Parathyroid adenoma (tissue), 2 donors: ENCODE data around the gene EID3.

ENCODE experiments used
- H2AFZ ChIP-seq: fragments of 300-600 bp; sonication (generic); one replicate; pipeline ENCODE4 v1.7.0; 2017; ENCODE audit warnings: antibody characterized with exemption, mild to moderate bottlenecking
- H3K27ac ChIP-seq: fragments of 300-600 bp; sonication (generic); one replicate; pipeline ENCODE4 v1.7.0; 2017
- H3K27me3 ChIP-seq: fragments of 300-600 bp; sonication (generic); one replicate; pipeline ENCODE4 v1.7.0; 2017; ENCODE audit warnings: low read length; ENCODE audit not compliant: control insufficient read depth, insufficient read depth
- H3K36me3 ChIP-seq: fragments of 300-600 bp; sonication (generic); one replicate; pipeline ENCODE4 v1.7.0; 2017; ENCODE audit warnings: low read length; ENCODE audit not compliant: control insufficient read depth, insufficient read depth
- H3K4me1 ChIP-seq: fragments of 300-600 bp; sonication (generic); one replicate; pipeline ENCODE4 v1.7.0; 2017; ENCODE audit warnings: control low read depth
- H3K4me2 ChIP-seq: fragments of 300-600 bp; sonication (generic); one replicate; pipeline ENCODE4 v1.7.0; 2017; ENCODE audit warnings: low read length
- H3K4me3 ChIP-seq: fragments of 300-600 bp; sonication (generic); one replicate; pipeline ENCODE4 v1.7.0; 2017; ENCODE audit warnings: low read depth, low read length
- H3K79me2 ChIP-seq: fragments of 300-600 bp; sonication (generic); one replicate; pipeline ENCODE4 v1.7.0; 2017; ENCODE audit warnings: control low read depth
- H3K9ac ChIP-seq: fragments of 300-600 bp; sonication (generic); one replicate; pipeline ENCODE4 v1.7.0; 2017; ENCODE audit warnings: mild to moderate bottlenecking
- H3K9me3 ChIP-seq: fragments of 300-600 bp; sonication (generic); one replicate; pipeline ENCODE4 v1.7.0; 2017; ENCODE audit warnings: low read length; ENCODE audit not compliant: control insufficient read depth
- TF ChIP-seq, protein P1 (sequence below): fragments of 300-600 bp; sonication (generic); IDR thresholded peaks from one replicate; pipeline ENCODE4 v1.7.0; 2017; ENCODE audit warnings: antibody characterized with exemption, mild to moderate bottlenecking
- donor health status: primary hyperparathyroidism.

The EID3 gene

DNA sequence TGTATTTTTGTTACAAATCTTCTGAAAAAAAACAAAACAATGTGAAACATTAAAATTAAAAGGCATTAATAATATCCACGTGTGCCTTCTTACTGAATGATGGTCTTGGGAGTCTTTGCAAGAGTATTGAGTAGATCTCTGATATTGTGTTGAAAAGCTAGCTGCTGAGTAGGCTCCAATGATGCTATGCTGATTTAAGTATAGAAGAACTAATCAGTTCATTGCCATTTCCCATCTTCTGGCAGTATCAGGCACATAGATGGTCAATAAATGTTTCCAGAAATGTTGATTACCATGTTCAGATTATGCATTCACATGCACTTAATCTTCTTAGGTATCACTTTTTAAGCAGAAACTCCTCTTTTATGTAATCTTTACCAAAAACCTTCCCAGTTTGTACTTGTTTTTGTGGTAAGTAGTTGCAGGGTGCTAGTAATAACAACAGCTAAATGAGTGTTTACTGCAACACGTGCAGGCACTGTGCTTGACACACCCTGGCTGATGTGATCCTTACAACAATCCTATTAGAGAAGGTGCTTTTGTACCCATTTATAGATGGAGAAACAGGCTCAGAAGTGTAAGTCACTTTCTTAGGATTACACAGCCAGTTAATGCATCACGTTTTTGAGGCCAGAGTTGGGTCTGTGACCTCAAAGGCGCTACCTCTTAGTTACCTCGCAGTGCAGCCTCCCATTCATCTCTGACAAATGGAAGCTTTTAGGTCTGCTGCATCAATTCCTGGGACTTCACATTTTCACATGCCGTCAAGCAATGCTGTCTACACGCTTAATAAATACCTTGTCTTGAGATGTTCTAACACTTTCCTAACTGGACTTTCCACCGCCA is 46.9 kb downstream of the EID3 start:
- TF ChIP-seq, protein P1, sequence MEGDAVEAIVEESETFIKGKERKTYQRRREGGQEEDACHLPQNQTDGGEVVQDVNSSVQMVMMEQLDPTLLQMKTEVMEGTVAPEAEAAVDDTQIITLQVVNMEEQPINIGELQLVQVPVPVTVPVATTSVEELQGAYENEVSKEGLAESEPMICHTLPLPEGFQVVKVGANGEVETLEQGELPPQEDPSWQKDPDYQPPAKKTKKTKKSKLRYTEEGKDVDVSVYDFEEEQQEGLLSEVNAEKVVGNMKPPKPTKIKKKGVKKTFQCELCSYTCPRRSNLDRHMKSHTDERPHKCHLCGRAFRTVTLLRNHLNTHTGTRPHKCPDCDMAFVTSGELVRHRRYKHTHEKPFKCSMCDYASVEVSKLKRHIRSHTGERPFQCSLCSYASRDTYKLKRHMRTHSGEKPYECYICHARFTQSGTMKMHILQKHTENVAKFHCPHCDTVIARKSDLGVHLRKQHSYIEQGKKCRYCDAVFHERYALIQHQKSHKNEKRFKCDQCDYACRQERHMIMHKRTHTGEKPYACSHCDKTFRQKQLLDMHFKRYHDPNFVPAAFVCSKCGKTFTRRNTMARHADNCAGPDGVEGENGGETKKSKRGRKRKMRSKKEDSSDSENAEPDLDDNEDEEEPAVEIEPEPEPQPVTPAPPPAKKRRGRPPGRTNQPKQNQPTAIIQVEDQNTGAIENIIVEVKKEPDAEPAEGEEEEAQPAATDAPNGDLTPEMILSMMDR, result no peak
- no peak overlapping the region for H3K9ac ChIP-seq
- H3K27ac ChIP-seq, result no peak overlapping the region
- no peaks in the 10 kb centered on the region for H3K79me2 ChIP-seq
- no peak overlapping the region for H2AFZ ChIP-seq
- no peaks in the 10 kb centered on the region for H3K36me3 ChIP-seq
- H3K9me3 ChIP-seq, result no peaks in the 10 kb centered on the region
- H3K4me3 ChIP-seq, result no peak overlapping the region
- H3K27me3 ChIP-seq, result no peaks in the 10 kb centered on the region
- no peaks in the 10 kb centered on the region for H3K4me1 ChIP-seq
- H3K4me2 ChIP-seq, result no peak overlapping the region

DNA sequence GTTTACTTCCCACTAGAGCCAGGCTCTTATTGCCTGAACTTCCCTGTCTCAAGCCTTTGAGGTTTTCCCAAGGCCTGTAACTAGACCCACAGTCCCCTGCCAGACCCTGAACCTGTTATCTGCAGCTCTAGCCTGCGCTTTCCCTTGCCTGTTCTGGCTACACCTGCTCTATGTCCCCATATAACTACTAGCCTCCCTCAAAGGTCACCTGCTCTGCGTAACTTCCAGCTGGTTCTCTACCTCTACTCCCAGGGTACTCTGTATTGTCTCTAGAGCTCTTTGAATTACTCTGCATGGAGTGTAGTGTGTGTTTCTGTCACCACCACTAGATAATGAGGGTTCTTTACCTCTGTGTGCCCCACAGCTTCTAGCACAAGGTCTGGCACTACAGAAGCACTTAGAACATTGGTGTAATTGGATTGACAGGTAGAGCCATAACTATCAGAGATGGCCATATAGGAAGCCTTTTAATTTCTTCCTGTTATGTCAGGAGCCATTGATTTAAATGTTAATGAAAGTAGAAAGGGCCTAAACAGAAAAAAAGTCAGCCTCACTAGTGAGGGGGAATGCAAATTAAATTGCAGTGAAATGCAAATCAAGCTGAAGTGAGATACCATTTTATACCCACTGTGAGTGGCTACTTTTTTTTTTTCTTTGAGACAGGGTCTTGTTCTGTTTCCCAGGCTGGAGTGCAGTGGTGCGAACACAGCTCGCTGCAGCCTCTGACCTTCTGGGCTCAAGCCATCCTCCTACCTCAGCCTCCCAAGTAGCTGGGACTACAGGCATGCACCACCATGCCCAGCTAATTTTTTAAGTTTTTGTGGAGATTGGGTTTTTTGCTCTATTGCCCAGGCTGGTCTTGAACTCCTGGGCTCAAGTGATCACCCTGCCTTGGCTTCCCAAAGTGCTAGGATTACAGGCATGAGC is 47.8 kb downstream of the EID3 start:
- Histone ChIP-seq H3K4me3 (no peak overlapping the region), H3K79me2 (no peaks in the 10 kb centered on the region), H3K4me1 (no peaks in the 10 kb centered on the region), H3K9ac (no peak overlapping the region), H3K36me3 (no peaks in the 10 kb centered on the region), H3K27me3 (no peaks in the 10 kb centered on the region), H3K9me3 (no peaks in the 10 kb centered on the region), H3K4me2 (no peak overlapping the region), H2AFZ (no peak overlapping the region), H3K27ac (no peak overlapping the region)
- TF ChIP-seq, protein P1, result no peak

DNA sequence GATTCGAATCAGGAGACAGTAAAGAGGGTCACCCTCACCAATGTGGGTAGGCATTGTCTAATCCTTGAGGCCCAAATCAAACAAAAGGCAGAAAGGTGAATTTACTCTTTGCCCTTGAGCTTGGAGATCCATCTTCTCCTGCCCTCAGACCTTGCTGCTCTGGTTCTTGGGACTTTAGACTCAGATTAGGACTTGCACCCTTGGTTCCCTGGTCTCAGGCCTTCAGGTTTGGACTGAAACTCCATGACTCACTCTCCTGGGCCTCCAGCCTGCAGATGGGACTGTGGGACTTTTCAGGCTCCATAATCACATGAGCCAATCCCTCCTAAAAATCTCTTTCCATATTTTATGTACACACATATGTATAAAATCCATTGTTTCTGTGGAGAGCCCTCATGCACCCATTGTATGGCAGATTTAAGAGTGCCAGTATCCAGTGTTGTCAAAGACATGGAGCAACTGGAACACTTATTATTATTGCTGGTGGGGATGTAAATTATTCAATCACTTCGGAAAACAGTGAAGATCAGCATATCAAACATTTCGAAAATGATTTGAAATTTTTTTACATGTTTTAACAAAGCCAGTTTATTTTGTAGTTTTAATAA is 48.7 kb downstream of the EID3 start:
- no peaks in the 10 kb centered on the region for H3K4me1 ChIP-seq
- H3K27ac ChIP-seq, result no peak overlapping the region
- H3K4me2 ChIP-seq, result no peak overlapping the region
- TF ChIP-seq, protein P1, result no peak
- no peaks in the 10 kb centered on the region for H3K79me2 ChIP-seq
- H2AFZ ChIP-seq, result no peak overlapping the region
- no peaks in the 10 kb centered on the region for H3K36me3 ChIP-seq
- H3K9ac ChIP-seq, result no peak overlapping the region
- no peak overlapping the region for H3K4me3 ChIP-seq
- H3K9me3 ChIP-seq, result no peaks in the 10 kb centered on the region
- H3K27me3 ChIP-seq, result no peaks in the 10 kb centered on the region

DNA sequence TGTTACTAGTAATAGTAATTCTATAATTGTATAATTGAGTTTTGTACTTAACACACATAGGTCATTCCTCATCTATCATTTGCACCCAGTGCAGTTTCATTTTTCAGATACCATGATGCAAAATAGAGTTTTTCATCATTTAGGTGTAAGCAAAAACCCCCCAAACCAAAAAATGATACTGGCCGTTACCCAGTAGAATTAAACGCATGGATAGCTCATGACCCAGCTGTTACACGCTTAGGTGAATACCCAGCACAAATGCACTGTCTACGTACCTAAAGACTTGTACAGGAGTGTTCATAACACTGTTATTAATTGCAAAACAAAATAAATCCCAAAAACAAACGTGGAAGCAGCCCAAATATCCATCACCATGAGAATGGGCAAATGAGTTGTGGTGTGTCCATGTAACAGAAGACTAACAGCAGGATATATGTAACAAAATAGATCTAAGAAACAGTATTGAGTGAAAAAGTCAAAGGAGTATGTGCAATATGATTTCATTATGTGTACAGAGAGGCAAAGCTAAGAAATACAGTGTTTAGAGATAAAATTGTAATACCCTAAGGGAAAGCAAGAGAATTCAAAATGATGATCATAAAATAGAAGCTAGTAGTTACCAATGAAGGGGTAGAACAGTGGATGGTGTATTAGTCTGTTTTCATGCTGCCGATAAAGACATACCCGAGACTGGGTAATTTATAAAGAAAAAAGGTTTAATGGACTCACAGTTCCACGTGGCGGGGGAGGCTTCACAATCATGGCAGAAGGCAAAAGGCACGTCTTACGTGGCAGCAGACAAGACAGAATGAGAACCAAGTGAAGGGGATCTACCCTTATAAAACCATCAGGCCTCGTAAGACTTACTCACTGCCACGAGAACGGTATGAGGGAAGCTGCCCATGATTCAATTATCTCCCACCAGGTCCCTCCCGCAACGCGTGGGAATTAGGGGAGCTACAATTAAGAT is 49.8 kb downstream of the EID3 start:
- no peak overlapping the region for H3K4me2 ChIP-seq
- H3K79me2 ChIP-seq, result no peaks in the 10 kb centered on the region
- TF ChIP-seq, protein P1, result no peak
- H3K4me3 ChIP-seq, result no peak overlapping the region
- no peaks in the 10 kb centered on the region for H3K9me3 ChIP-seq
- H2AFZ ChIP-seq, result no peak overlapping the region
- H3K27ac ChIP-seq, result no peak overlapping the region
- no peak overlapping the region for H3K9ac ChIP-seq
- H3K27me3 ChIP-seq, result no peaks in the 10 kb centered on the region
- no peaks in the 10 kb centered on the region for H3K36me3 ChIP-seq
- H3K4me1 ChIP-seq, result no peaks in the 10 kb centered on the region
